Stimulated activated CD8-positive, alpha-beta memory T cell treated with anti-CD3 and anti-CD28 coated beads, Interleukin-7, amount 100 ng/mL, for 24 hours (primary cell): ENCODE measurements around the gene CKAP4.

Experiments
- DNase-seq: peaks from one replicate; pipeline ENCODE4 v3.0.0-alpha.2; 2020; ENCODE audit warnings: low read depth

CKAP4 gene

DNA sequence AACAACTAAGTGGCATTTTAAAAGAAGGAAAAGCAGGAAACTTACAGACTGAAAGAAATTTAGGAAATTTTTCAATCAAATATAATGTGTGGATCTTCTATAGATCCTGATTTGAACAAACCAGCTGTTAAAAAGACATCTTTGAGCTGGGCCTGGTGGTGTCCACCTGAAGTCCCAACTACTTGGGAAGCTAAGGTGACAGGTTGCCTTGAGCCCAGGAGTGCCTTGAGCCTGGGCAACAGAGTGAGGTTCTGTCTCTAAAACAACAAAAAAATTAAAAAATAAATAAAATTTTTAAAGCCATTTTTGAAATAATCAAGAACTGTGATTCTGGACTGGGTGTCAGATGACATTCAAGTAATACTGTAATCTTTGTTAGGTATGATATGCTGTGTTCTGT, 7.0 kb downstream of the CKAP4 start:
- DNase-seq, result no peak

DNA sequence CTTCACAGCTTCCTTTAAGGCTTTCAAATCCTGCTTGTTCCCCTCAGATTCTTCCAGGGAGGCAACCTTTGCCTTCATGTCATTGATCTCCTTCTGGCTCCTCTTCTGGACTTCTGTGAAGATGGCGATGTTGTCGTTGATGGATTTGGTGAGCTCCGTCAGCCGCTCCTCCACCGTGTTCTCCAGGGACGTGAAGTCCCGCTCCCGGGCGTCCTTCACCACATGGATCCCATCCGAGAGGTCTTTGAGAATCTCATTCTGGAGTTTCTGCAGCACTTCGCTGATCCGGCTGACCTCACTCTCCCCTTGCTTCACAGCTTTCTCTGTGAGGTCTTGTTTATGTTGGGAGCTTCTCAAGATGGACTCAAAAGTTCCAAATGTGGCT, 7.9 kb downstream of the CKAP4 start:
- no peak for DNase-seq

GRCh38 chr12:106239241-106239950, 8.4 kb downstream of the CKAP4 start:
- no peak for DNase-seq

DNA sequence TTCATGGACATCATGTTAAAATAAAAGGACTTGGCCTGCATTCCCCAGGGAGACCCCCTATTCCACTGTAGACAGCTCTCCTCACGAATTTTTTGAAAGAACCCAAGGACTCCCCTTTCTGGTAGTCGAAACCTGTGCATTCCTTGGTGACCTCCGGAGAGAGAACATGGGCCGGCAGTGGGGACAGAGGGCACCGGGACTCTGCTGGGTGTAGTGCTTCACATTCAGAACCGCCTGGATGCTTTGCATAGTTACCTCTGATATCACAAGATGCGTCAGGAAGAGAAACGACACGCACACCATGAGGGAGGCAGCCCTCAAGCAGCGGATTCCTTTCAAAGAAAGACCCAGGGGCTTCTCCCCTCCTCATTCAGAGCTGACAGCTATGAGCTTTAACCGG, 9.7 kb downstream of the CKAP4 start:
- no peak for DNase-seq

GRCh38 chr12:106235770-106236169, 12.1 kb downstream of the CKAP4 start:
- DNase-seq, result no peak

DNA sequence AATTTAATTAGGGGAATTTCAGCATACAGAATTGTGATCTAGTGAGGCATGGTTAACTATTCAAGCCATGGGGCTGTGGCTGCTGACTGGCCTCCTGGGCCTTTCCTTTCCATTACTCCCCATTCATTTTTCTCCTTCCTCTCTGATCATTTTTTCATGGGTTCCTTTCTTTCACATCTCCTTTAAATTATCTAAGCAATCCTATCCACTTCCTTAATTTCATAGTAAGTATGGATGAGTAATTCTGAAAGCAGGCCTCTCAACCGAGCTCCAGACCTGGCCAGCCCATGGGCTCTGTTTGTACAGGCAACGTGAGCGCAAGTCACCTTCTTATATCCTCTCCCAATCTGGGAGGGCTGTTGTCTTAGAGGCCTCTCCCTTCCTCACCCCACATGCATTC, 13.4 kb downstream of the CKAP4 start:
- no peak for DNase-seq

- DNase-seq, result no peak
These were observed 14.8 kb downstream of the CKAP4 start for GRCh38 chr12:106233011-106233410.

DNA sequence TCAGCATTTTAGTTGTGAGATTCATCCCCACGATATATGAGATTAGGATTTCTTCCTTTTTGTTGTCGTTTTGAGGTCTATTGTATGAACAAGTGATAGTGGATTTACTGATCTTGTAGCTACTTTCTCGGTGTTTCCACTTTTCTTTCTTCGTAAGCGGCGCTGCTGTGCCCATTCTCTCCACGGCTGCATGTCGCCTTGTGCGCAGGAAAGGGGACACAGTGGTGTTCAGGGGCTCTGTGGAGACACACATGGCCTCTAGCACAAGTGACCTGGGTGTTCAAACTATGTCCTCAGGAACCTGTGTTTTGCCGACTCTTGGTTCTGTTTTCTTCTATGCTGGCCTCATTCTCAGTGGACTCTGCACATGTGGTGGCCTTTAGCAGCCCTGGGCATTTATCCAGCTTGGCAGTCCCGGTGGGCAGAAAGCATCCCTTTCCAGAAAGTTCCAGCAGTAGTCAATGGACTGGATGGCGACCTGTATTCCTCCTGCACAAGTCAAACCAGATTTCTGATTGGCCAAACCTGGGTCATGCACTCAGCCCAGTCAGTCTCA, 18.7 kb downstream of the CKAP4 start:
- DNase-seq, result no peak

- no peak for DNase-seq
These were observed 19.5 kb downstream of the CKAP4 start for GRCh38 chr12:106228320-106228710.

DNA sequence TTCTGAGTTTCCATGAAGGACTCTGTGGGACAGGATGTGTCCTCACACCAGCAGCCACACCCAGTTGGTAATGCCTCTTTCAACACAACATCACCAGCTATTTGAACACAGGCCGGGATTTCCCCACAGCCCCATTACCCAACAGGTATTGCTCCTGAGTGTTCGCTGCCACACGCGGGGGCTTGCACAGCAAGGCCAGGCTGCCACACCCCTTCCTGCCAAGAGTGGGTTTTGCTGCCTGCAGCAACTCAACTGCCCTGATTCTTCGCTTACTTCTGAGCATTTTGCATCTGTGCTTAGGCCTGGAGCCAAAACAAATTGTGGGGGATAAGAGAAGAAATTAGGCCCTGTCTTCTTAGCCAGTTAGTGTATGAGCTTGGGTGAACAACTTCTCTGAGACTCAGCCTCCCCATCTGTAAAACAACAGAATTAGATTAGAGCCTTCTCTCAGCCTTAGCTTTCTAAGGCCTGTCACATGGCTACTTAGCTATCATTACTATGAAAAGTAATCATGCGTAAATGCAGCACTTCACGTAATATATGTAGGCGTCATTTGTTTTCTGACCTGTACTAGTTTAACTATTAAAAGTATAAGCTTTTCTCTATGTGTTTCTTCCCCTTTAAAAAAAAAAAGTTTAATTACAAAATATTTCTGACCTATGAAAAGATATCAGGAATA, 20.0 kb downstream of the CKAP4 start:
- DNase-seq, result no peak

DNA sequence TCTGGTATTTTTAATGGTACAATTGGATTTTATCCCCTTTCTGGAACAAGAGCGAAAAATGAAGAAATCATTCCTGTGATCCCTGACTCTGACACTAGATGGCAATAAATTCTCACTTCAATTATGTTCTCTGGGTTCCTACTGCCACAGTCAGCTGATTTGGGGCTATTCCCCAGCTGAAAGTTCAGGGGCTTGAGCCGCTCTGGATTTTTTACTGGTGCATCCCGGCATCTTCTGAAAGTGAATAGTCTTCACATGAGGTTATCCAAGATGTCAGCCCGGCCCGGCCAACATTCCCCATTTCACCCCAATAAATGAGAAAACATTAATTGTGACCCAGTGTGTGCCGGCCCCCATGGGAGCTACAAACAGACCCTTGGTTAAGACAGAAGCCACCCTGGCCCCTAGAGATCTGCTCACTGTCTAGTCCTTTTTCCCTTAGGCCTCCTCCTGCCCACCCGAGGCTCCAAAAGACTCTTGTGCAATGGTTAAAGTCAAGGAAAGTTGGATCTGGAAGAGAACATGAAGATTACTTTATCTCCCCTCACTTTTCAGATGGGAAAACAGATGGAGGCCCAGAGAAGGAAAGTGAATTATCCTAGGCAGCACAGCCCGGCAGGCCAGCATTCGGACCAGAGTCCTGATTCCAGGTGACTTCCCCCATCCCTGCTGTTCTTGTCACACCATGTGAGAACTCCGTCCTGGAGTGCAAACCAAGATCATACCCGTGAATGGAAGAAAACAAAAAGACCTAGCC, 20.8 kb downstream of the CKAP4 start:
- DNase-seq, result no peak

DNA sequence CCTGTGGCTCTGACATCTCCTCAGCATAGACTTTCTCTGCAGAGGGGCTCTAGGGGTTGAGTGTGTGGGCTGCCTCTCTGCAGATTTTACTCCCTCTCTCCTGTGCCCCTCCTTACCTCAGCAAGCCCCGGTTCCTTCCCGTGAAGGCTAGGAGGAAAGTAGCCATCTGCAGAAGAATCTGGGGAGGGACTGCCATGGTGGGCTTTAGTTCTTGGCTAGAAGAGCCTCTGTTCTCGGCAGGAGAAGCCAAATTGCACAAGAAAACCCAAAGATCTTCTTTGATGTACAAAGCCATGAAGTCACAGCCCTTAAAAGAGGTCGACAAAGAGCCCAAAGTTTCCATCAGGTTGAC, 23.5 kb downstream of the CKAP4 start:
- no peak for DNase-seq

DNA sequence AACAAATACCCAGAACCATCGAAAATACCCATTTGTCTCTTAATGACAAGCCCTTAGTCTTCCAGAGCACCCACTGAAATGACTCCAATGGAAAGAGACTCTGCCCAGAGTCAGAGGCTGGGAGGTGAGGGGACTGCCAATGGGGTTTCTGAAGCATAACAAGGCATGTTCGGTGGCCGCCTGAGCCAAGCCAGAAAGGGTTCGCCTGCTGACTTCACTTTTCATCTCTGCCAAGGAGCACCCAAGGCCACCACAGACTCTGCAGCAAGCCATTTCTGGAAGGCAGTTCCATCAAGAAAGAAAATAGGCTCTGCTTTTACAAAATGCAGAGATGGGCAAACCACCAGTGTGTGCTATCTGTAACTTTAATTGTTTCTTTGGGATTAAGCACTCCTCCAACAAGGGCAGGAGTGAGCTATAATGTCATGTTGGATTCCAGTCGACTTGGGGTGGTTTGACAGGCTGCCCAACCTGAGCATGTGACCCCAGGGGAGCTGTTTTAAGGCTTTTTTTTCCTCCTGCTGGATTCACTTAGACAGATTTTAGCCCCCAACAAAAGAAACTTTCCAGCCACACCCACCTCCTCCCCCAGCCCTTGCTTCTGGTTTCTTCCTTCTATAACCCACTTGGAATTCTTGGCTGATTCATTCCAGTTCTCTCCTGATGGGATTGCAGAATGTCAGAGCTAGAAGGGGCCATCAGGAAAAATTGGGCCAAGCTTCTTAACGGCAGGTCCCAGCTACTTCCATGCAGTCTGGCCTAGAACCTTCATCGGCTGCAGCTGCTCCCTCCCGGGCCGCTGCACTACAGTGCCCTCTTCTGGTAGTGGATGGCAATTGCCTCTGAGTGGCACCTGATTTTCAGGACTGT, 24.1 kb downstream of the CKAP4 start:
- DNase-seq, result no peak

DNA sequence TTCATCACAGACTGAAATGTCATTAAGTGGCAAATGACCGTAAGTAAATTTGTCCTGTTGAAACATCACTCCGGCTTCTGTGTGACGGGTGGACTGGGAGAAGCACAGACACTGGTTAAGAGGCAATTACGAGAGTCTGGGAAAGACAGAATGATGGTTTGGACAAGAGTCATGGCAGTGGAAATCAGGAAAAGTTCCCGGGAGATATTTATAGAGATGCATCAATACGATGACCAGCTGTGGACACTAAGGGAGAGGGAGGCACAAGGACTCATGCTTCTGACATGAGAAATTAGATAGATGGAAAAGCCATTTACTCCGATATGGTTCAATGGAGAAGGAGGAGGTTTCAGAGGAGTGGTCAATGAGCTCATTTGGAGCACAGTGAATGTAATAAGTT, 27.3 kb downstream of the CKAP4 start:
- DNase-seq, result no peak

GRCh38 chr12:106219043-106219442, 28.8 kb downstream of the CKAP4 start:
- no peak for DNase-seq

- DNase-seq, result no peak
These were observed 30.1 kb downstream of the CKAP4 start for GRCh38 chr12:106217706-106218105.

DNA sequence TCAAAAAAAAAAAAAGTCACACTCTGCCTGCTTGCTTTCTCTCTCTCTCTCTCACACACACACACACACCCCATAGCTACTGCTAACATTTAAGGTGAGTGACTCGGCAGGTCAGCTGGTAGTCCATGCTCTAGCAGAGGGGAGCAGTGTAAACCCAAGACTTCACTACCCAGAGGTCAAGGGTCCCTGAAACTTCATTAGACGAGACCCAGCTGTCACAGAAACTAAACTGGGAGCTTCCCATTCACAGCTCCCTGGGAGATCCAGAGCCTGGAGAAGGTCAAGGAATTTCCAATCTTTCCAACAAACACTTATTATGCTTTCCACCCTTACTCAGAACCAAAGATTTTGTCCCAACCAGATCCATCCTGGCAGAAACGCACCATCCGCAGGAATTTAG, 33.2 kb downstream of the CKAP4 start:
- DNase-seq, result no peak

GRCh38 chr12:106213662-106214061, 34.2 kb downstream of the CKAP4 start:
- DNase-seq, result no peak

GRCh38 chr12:106211973-106212372, 35.8 kb downstream of the CKAP4 start:
- no peak for DNase-seq

DNA sequence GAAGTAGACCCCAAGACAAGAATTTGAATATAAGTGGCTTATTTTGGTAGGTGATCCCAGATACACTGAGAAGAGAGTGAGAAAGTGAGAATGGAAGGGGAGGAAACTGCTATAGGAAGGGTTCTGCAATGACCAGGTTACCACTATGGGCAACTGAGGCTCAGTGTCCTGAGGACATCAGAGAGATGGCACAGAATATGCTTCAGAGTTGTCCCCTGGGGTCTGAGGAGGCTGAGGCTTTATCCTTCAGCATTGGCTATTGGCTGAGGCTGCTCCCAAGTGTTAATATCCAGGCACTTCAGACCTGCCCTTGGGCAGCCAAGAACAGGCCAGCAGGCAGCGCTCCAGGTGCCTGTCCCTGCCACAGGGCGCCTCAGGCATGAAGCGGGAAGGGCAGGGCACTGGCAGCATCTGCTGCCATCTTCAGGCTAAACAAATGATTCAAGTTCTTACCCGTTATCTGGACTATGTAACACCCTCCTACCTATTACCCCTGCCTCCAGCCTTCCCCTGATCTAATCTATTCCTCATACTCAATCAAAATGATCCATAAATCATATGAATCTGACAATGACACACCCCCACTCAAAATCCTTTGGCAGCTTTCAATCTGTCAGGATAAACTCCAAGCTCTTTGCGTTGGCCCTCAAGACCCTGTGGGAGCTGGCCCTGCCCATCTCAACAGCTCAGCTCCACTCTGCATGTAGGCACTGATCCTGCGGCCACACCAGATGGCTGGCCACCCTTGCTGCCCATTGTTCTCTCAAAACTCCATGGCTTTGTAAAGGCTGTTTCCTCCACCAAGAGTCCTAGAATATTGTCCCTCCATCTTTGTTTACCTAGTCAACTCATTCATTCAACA, 42.4 kb downstream of the CKAP4 start:
- no peak for DNase-seq

DNA sequence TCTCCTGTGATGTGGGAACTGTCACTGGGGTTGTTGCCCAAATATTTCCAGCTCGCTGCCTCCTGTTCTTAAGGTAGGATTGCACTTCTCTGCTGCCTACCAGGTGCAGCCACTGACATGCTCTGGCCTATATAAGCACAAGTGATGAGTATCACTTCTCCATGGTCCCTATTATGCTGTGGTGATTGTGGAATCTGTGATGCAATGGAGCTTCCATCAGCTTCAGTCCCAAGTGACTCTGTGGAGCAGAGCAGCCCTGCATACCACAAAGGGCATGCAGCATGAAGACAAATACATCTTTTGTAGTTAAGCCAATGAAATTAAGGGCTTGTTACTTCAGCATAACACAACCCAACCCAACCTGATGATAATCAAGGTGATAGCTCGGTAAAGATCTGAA, 43.5 kb downstream of the CKAP4 start:
- no peak for DNase-seq
